H1 (cell line): ENCODE measurements around the gene CA5A.
"Not testable (repeated sequence)": the region's sequence is repeated elsewhere in the genome, so short reads cannot be mapped to it uniquely, and the experiment has no call there.

ENCODE experiments used
- EP300 ChIP-seq, 2 experiments: IDR thresholded peaks; 1 replicate in 1 of 2; 2 replicates in 1 of 2; pipeline ENCODE4 v1.6.1; 2011 to 2012; ENCODE audit warnings: low read depth in 2 of 2, low read length in 2 of 2, mild to moderate bottlenecking in 2 of 2, borderline replicate concordance in 1 of 2, inconsistent platforms in 1 of 2, moderate library complexity in 1 of 2
- POLR2A ChIP-seq, 2 experiments: IDR thresholded peaks; 1 replicate in 1 of 2; 2 replicates in 1 of 2; pipeline ENCODE4 v1.6.1; 2011; ENCODE audit warnings: low read depth in 2 of 2, low read length in 2 of 2, mild to moderate bottlenecking in 2 of 2; ENCODE audit errors: control extremely low read depth in 1 of 2
- SP2 ChIP-seq: IDR thresholded peaks from 2 replicates; pipeline ENCODE4 v1.6.1; 2012; ENCODE audit warnings: mild to moderate bottlenecking, low read length, inconsistent platforms
- ZNF274 ChIP-seq: IDR thresholded peaks from 2 replicates; pipeline ENCODE4 v1.7.0; 2012; ENCODE audit warnings: low read length, borderline replicate concordance; ENCODE audit errors: extremely low read depth
- TF ChIP-seq, protein P1 (sequence below), 3 experiments: IDR thresholded peaks; 1 replicate in 2 of 3; 2 replicates in 1 of 3; pipeline versions ENCODE4 v1.5.1 to v1.6.1; 2011; ENCODE audit warnings: low read length in 3 of 3, mild to moderate bottlenecking in 3 of 3, inconsistent platforms in 2 of 3, low read depth in 1 of 3, moderate library complexity in 1 of 3; ENCODE audit not compliant: insufficient read depth in 1 of 3; ENCODE audit errors: control extremely low read depth in 1 of 3

DNA sequence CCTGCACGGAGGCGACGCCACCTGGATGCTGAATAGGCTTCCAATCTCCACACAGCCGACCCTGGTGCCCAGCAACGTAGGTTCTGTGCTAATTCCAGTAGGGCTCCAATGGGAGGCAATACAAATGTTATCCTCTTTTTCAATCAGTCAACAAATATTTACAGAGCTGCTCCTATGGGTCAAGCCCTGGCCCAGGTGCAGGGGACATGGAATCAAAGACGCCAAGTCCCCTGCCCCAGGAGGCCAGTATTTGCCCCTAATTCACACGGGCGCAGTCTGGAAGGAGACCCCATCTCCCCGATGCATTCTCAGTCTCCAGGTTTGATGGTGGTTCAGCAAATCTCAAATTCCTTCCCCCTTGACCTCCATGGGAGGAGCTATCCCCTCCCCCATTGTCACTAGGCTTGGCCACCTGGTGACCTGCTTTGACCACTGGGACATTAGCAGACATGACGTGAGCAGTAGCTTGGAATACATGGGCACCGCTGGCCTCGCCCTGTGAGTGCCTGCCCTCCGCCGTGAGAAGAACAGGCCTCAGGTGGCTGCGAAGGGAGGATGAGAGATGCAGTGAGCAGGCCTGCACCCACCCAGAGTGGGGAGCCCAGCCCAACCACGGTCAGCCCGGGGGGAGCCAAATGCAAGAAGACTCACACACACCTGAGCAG, 3.7 kb downstream of the CA5A start:
- TF ChIP-seq, protein P1, sequence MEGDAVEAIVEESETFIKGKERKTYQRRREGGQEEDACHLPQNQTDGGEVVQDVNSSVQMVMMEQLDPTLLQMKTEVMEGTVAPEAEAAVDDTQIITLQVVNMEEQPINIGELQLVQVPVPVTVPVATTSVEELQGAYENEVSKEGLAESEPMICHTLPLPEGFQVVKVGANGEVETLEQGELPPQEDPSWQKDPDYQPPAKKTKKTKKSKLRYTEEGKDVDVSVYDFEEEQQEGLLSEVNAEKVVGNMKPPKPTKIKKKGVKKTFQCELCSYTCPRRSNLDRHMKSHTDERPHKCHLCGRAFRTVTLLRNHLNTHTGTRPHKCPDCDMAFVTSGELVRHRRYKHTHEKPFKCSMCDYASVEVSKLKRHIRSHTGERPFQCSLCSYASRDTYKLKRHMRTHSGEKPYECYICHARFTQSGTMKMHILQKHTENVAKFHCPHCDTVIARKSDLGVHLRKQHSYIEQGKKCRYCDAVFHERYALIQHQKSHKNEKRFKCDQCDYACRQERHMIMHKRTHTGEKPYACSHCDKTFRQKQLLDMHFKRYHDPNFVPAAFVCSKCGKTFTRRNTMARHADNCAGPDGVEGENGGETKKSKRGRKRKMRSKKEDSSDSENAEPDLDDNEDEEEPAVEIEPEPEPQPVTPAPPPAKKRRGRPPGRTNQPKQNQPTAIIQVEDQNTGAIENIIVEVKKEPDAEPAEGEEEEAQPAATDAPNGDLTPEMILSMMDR (IDR thresholded peaks at IDR 0.05; ENCODE audit: control extremely low read depth in 1 of 3, insufficient read depth in 1 of 3, low read depth in 1 of 3, low read length in 3 of 3) = not testable (repeated sequence)
- not testable (repeated sequence) for TF ChIP-seq POLR2A (IDR thresholded peaks at IDR 0.05; ENCODE audit: control extremely low read depth in 1 of 2, low read depth in 2 of 2, low read length in 2 of 2); ZNF274; EP300 (IDR thresholded peaks at IDR 0.05; ENCODE audit: borderline replicate concordance in 1 of 2, low read depth in 2 of 2, low read length in 2 of 2); SP2
